HG03354 (cell line): ENCODE measurements around the gene PDILT.

Experiments
- ATAC-seq: cut with Tn5 transposase; IDR thresholded peaks from one replicate; pipeline ENCODE4 v1.9.1; 2021; ENCODE audit warnings: mild to moderate bottlenecking; ENCODE audit not compliant: unreplicated experiment, poor library complexity, severe bottlenecking

Gene PDILT

DNA sequence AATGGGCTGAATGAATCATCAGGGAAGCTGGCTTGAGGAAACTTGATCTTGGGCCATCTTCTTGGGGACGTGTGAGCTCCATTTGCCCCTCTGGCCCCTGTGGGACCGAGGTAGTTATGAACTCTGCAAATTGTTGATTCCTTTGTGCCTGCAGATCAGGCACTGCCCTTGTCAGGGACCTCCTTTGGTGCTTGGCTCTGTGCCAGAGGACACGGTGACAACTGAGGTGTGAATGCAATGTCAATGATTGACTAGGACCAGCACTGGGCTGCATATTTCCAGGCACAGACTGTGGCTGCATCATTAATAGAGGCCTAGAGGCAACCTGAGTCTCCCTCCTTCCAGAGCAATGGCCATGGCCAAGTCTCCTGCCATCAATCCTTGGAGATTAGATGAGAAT is 23.8 kb downstream of the PDILT start:
- ATAC-seq = no peak

DNA sequence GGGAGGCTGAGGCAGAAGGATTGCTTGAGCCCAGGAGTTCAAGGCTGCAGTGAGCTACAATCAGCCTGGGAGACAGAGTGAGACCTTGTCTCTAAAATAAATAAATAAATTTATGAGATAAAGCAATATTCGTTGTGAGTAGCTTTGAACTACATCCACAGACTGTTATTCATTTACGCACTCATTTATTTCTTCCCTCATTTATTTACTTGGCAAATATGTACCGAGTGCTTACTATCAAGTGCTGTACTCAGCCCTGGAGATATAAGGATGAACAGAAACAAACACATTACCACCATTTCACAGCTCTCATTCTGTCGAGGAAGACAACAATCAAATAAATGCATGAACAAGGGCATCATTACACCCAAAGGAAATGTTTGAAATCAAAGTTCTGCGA is 27.4 kb downstream of the PDILT start:
- ATAC-seq = no peak

GRCh38 chr16:20372701-20373100 is 31.8 kb downstream of the PDILT start:
- ATAC-seq = no peak

DNA sequence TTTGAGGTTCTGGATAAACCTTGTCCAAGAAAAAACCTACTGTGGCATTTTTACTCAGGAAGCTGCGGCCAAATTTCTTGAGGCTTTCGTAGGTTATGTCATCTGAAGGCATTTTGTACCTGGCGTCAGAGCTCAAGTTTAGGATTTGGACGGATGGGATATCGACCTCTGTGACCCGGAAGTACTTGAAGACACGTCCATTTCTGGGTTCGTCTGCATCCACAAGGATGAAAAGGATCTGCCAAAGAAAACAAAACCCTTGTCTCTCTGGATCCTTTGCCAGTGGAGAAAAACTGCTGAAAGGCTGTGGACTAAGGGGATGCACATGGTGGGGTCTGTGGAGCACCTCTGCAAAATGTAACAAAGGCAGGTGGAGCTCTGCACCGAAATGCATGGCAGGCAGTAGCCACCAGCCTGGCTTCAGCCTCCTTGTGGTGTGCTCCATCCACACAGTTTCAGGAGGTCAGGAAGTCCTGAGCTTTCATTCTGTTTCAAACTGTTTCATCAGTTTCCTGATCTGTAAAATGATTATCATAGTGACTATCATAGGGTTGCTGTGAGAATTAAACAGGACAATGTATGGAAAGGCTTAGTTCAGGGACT is 35.0 kb downstream of the PDILT start:
- ATAC-seq = no peak

GRCh38 chr16:20364051-20364450 is 40.5 kb downstream of the PDILT start:
- no peak for ATAC-seq

DNA sequence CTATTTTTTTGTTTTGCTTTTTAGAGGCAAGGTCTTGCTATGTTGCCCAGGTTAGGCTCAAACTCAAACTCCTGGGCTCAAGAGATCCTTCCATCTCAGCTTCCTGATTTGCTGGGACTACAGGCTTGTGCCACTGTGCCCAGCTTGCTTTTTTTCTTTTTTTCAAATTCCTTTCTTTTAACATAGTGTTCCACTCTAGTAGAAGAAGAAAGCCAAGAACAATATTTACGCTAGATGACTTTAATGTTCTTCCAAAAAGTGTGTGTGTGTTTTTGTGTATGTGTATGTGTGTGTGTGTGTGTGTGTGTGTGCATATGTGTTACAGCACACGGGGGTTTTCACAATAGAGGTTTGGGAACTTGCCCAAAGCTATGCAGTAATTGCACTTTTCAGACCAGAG is 41.3 kb downstream of the PDILT start:
- no peak for ATAC-seq

GRCh38 chr16:20359997-20360396 is 44.5 kb downstream of the PDILT start:
- ATAC-seq = no peak

- ATAC-seq = no peak
These were observed 49.3 kb downstream of the PDILT start for GRCh38 chr16:20355114-20355782.

GRCh38 chr16:20353379-20353778 is 51.2 kb downstream of the PDILT start:
- no peak for ATAC-seq

DNA sequence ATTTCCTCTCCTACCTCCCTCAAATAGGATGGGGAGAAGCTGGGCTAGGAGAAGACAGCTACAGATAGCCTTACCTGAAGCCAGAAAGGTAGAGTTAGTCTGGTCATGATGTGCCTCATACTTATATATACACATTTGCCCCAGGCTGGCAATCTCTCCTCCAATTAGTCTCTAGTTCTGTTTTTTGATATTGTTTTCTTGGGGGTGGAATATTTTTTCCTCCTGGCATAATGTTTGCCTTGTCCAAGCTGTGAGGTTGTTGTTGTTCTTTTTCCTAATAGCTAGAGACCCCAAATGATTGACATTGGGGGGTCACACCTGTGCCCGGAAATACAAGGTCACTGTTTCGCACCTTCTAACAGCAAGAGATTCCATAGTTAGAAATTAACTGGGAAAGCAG is 51.9 kb downstream of the PDILT start, which contains the start of gene UMOD:
TSS of gene UMOD (minus strand) at position 101 of the 400 bp plus-strand sequence. CDS start 1,978 bp downstream, outside the sequence.
- no peak for ATAC-seq

DNA sequence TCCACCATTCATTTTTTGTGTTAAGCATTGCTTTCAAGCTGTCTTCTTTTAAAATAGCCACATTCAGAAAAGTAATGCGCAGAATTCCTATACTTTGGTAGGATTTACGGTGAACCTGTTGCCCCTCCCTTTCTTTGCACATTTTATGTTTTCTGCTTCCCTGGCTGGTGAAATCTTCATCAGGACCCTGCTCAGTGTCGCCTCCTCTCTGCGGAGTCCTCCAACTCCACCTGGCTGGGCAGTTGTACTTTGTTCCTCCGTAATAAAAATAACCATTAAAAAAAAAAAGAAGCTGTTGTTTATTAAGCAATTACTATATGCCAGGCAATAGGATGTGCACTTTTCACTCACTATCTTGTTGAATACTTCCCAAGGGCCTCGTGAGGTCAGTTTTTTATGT is 54.9 kb downstream of the PDILT start:
- ATAC-seq = no peak

GRCh38 chr16:20348365-20349185 is 56.0 kb downstream of the PDILT start:
- ATAC-seq = no peak

- ATAC-seq = no peak
These were observed 56.7 kb downstream of the PDILT start for GRCh38 chr16:20347666-20348364.

DNA sequence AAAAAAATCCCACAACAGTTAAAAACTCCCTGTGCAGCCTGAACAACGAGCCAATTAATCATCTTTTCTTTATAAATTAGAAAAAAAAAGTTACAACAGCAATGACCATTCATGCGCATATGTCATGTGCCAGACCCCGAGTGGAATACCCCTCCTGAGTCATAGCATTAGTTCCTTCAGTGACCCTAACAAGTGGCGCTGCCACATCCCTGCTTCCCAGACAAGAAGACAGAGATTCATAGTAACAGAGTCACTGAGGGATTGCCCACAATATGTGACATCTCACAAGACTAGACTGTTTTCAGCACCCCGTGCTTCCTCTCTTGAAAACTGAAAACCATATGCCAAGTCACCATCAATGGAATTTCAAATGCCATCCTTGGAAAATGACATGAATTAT is 59.9 kb downstream of the PDILT start:
- ATAC-seq = no peak

GRCh38 chr16:20339744-20340143 is 64.8 kb downstream of the PDILT start:
- ATAC-seq = no peak

DNA sequence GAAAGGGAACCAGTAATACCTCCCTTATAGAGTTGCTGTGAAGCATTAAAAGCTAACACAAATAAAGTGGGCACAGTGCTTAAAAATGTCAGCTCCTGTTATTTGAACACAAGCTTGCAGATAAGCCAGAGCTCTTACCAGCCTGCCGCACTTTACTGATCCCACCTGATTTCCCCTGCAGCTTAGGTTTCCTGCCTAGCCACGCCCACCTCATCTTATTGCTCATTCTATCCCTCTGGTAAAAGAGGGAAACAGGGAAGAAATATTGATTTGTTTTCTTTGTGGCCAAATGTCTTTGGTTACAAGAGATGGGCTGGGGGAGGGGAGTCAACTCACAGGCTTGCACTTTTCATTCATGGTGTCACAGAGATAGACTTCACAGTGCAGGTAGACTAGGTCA is 67.6 kb downstream of the PDILT start:
- no peak for ATAC-seq

- ATAC-seq = no peak
These were observed 70.1 kb downstream of the PDILT start for GRCh38 chr16:20334396-20334795.

DNA sequence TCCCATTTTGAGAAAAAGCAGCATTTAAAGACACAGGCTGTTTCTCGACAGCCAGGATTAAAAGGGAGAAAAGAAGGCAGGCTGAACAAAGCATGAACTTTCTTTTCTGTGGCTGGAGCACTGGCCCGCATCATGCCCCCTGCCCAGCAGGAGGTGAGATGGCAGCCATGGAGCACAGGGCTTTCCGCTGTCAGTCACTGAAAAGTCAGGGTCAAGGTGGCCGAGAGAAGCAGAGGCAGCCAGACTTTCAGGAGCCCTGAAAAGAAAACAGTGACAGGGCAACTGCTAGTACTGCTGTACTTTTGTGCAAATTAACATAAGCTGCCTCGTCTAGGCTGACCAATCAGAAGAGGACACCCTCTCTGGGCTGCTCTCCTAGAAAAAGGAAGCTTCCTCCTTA is 71.4 kb downstream of the PDILT start:
- no peak for ATAC-seq

GRCh38 chr16:20332411-20332810 is 72.1 kb downstream of the PDILT start:
- no peak for ATAC-seq

DNA sequence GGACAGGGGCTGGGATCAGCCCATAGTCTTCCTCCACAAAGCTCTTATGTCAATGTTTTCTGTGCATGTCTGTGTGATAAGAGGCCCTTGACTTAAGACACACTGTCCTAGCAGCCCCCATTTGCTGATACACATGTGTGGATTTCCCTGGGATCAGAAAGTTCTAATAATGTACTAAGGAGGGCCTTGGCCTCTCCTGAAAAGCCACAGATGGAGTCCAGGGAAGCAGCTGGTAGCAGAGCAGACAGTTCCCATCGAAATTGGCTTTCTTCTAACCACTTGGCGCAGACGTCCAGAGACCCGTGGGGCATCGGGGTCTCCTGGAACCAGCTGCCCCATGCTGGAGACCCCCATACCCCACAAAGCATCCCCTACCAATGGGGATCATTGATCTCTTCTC is 72.9 kb downstream of the PDILT start:
- ATAC-seq = no peak
